Lung (tissue), 12 donors: ENCODE measurements around the gene CDKN3. TPM values are rescaled to one million over a fixed set of nuclear protein-coding genes. Genes with fewer than 3 reads are reported as not detected.
A peak's percentile ranks its signal among the peaks of the same experiment; 100 is the strongest.
"Not testable (repeated sequence)": the region's sequence is repeated elsewhere in the genome, so short reads cannot be mapped to it uniquely, and the experiment has no call there.

ENCODE experiments used
- ATAC-seq: fragments of 200-7000 bp; cut with Tn5 transposase; one replicate; pipeline ENCODE4 v1.9.1; 2020; ENCODE audit warnings: moderate number of reproducible peaks; ENCODE audit not compliant: insufficient read depth, low FRiP score
- DNase-seq, 3 donors: peaks; one replicate each; pipeline ENCODE4 v3.0.0-alpha.2; 2013 to 2017
- H3K27ac ChIP-seq, 2 donors: one replicate each; pipeline ENCODE4 v1.5.1; 2013; ENCODE audit warnings: mild to moderate bottlenecking in 2 of 2, moderate library complexity in 2 of 2, control low read depth in 1 of 2, inconsistent platforms in 1 of 2, low read depth in 1 of 2, low read length in 1 of 2
- H3K27me3 ChIP-seq, 3 donors: one replicate each; pipeline ENCODE4 v1.5.1; 2013; ENCODE audit warnings: low read length in 2 of 3; ENCODE audit not compliant: control insufficient read depth in 3 of 3, insufficient read depth in 3 of 3
- H3K36me3 ChIP-seq, 4 donors: one replicate each; pipeline ENCODE4 v1.5.1; 2013; ENCODE audit warnings: low read length in 4 of 4, mild to moderate bottlenecking in 1 of 4, moderate library complexity in 1 of 4; ENCODE audit not compliant: control insufficient read depth in 4 of 4, insufficient read depth in 4 of 4
- H3K4me1 ChIP-seq, 5 donors: one replicate each; pipeline ENCODE4 v1.5.1; 2013; ENCODE audit warnings: low read length in 5 of 5, mild to moderate bottlenecking in 2 of 5, moderate library complexity in 1 of 5; ENCODE audit not compliant: control insufficient read depth in 5 of 5, insufficient read depth in 5 of 5
- H3K4me3 ChIP-seq: one replicate; pipeline ENCODE4 v1.5.1; 2013; ENCODE audit warnings: mild to moderate bottlenecking, control low read depth, moderate library complexity
- H3K9ac ChIP-seq, 2 donors: one replicate each; pipeline ENCODE4 v1.5.1; 2013; ENCODE audit warnings: low read length in 2 of 2, control low read depth in 1 of 2; ENCODE audit not compliant: insufficient read depth in 1 of 2
- H3K9me3 ChIP-seq, 4 donors: one replicate each; pipeline ENCODE4 v1.5.1; 2013; ENCODE audit warnings: low read length in 3 of 4, mild to moderate bottlenecking in 1 of 4, moderate library complexity in 1 of 4; ENCODE audit not compliant: control insufficient read depth in 4 of 4, insufficient read depth in 3 of 4
- WGBS, 2 donors: extraction: QIAGEN DNeasy Blood & Tissue Kit; methylation state at CpG; one replicate each; pipeline ENCODE4 v1.1.7; 2013; 5-methylcytosine and 5-hydroxymethylcytosine counted together
- polyA plus RNA-seq, 2 donors: library from polyadenylated mRNA; stranded (reverse); fragments of 200-250 nt; gene quantifications; one replicate each; pipeline ENCODE4 v1.2.1, GENCODE V29; 2013
- total RNA-seq, 2 donors: library from RNA; depleted of rRNA in 1 of 2; stranded (reverse); fragments of >200 nt in 1 of 2; gene quantifications; one replicate each; pipeline ENCODE4 v1.2.1, GENCODE V29; 2014 to 2021
- TF ChIP-seq, protein P1 (sequence below): IDR thresholded peaks from 2 replicates; pipeline ENCODE4 v1.5.1; 2012; ENCODE audit warnings: mild to moderate bottlenecking; ENCODE audit errors: control extremely low read depth, extremely low read depth
- donor health status: control.
- donor health status: control.
- donor health status: Bipolar disorder and iron deficiency.
- donor health status: healthy.
- donor health status: DM: yes; HTN: yes; CAD: no.

The CDKN3 gene
- total and polyA plus RNA-seq, 4 donors = 1.5 to 5.7 (median 4.6) TPM

DNA sequence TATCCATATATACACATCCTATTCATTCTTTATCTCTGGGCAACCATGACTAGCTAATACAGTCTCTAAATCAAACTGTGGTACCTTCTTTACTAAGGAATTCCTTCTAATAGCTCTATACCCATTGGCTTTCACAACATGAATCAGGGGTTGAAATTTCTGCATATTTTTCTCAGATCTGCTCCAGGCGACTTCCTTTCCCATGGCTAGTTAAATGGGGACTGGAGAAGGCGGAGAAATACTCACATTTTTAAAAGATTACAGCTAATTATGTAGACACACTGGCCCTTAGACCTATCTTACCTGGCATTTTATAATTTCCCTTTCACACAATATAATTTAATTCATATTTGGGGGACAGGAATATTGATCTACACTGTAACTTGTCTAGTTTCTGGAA lies 1.1 kb upstream of the CDKN3 start:
- TF ChIP-seq, protein P1, sequence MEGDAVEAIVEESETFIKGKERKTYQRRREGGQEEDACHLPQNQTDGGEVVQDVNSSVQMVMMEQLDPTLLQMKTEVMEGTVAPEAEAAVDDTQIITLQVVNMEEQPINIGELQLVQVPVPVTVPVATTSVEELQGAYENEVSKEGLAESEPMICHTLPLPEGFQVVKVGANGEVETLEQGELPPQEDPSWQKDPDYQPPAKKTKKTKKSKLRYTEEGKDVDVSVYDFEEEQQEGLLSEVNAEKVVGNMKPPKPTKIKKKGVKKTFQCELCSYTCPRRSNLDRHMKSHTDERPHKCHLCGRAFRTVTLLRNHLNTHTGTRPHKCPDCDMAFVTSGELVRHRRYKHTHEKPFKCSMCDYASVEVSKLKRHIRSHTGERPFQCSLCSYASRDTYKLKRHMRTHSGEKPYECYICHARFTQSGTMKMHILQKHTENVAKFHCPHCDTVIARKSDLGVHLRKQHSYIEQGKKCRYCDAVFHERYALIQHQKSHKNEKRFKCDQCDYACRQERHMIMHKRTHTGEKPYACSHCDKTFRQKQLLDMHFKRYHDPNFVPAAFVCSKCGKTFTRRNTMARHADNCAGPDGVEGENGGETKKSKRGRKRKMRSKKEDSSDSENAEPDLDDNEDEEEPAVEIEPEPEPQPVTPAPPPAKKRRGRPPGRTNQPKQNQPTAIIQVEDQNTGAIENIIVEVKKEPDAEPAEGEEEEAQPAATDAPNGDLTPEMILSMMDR = no peak
- H3K4me3 ChIP-seq = no peak overlapping the region
- H3K9me3 ChIP-seq = no peaks in the 10 kb centered on the region
- no peaks in the 10 kb centered on the region for H3K27me3 ChIP-seq
- no peak overlapping the region for H3K27ac ChIP-seq
- H3K9ac ChIP-seq = no peak overlapping the region
- 96 to 98% methylated on average over 2 of the region's 2 CpGs for WGBS, 2 donors
- no peak for ATAC-seq
- H3K36me3 ChIP-seq = no peaks in the 10 kb centered on the region
- H3K4me1 ChIP-seq = peaks cover 0 to 18% (median 0%) of the 10 kb centered on the region in 5 donors
- no peak for DNase-seq

DNA sequence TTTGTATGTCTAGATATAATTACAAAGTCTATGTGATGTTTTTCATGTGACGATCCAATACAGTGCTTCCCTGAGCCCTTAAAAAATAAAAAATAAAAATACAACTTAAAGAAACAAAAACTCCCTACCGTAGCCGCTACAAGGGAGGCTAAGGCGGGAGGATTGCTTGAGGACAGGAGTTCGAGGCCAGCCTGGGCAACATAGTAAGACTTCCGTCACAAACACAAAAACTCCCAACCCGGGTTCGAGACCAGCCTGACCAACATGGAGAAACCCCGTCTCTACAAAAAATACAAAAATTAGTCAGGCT lies 669 bp upstream of the CDKN3 start:
- H3K27ac ChIP-seq = no peak overlapping the region
- TF ChIP-seq, protein P1 = no peak
- no peaks in the 10 kb centered on the region for H3K36me3 ChIP-seq
- 73 to 75% methylated on average over 9 of the region's 9 CpGs for WGBS, 2 donors
- peak overlapping the region in 1 of 2 donors; percentile 80 for H3K9ac ChIP-seq
- ATAC-seq (no peak), DNase-seq (no peak)
- no peaks in the 10 kb centered on the region for H3K9me3 ChIP-seq
- H3K4me1 ChIP-seq = peaks cover 0 to 18% (median 0%) of the 10 kb centered on the region in 5 donors
- H3K27me3 ChIP-seq = no peaks in the 10 kb centered on the region
- H3K4me3 ChIP-seq = no peak overlapping the region

GRCh38 chr14:54399560-54399959 lies 2.8 kb downstream of the CDKN3 start:
- H3K9me3 ChIP-seq = no peaks in the 10 kb centered on the region
- no peak overlapping the region for H3K4me3 ChIP-seq
- DNase-seq (no peak), ATAC-seq (no peak)
- no peak overlapping the region for H3K27ac ChIP-seq
- TF ChIP-seq, protein P1 = no peak
- no peak overlapping the region for H3K9ac ChIP-seq
- WGBS, 2 donors = 90 to 96% methylated on average over 2 of the region's 2 CpGs
- H3K36me3 ChIP-seq = no peaks in the 10 kb centered on the region
- H3K27me3 ChIP-seq = no peaks in the 10 kb centered on the region
- peaks cover 0 to 18% (median 0%) of the 10 kb centered on the region in 5 donors for H3K4me1 ChIP-seq

- not testable (repeated sequence) for H3K27ac ChIP-seq, H3K4me1 ChIP-seq, H3K27me3 ChIP-seq, H3K9ac ChIP-seq, ATAC-seq, DNase-seq, H3K4me3 ChIP-seq, H3K36me3 ChIP-seq, H3K9me3 ChIP-seq
- WGBS, 2 donors = 97% methylated on average over 6 of the region's 6 CpGs
Measured at GRCh38 chr14:54403401-54404005, 6.7 kb downstream of the CDKN3 start.
